HEK293 (cell line): ENCODE data around the gene MEGF8.
A peak's percentile ranks its signal among the peaks of the same experiment; 100 is the strongest.

ENCODE experiments used
- KLF9 ChIP-seq: fragments of 450-650 bp; formaldehyde crosslinking; IDR thresholded peaks from 2 replicates; pipeline ENCODE4 v1.5.1; 2016; ENCODE audit warnings: missing biosample characterization, missing genetic modification characterization, low read depth
- PBX3 ChIP-seq: sonication (generic); formaldehyde crosslinking; IDR thresholded peaks from 2 replicates; pipeline ENCODE4 v1.8.1; 2022; ENCODE audit warnings: mild to moderate bottlenecking, moderate library complexity, missing genetic modification reagents
- RBAK ChIP-seq: fragments of 450-650 bp; formaldehyde crosslinking; IDR thresholded peaks from 2 replicates; pipeline ENCODE4 v1.5.1; 2016; ENCODE audit warnings: missing biosample characterization, missing genetic modification characterization
- REPIN1 ChIP-seq: fragments of 450-650 bp; formaldehyde crosslinking; IDR thresholded peaks from 2 replicates; pipeline ENCODE4 v1.5.1; 2017; ENCODE audit warnings: missing biosample characterization, missing genetic modification characterization, low read depth
- REST ChIP-seq: fragments of 450-650 bp; formaldehyde crosslinking; IDR thresholded peaks from 2 replicates; pipeline ENCODE4 v1.5.1; 2016; ENCODE audit warnings: missing biosample characterization, missing genetic modification characterization
- ZFP41 ChIP-seq: fragments of 450-650 bp; formaldehyde crosslinking; IDR thresholded peaks from 2 replicates; pipeline ENCODE4 v1.5.1; 2016; ENCODE audit warnings: missing biosample characterization, missing genetic modification characterization, borderline replicate concordance
- ZNF169 ChIP-seq: fragments of 450-650 bp; formaldehyde crosslinking; IDR thresholded peaks from 2 replicates; pipeline ENCODE4 v1.5.1; 2016; ENCODE audit warnings: missing biosample characterization, missing genetic modification characterization
- ZNF223 ChIP-seq: fragments of 450-650 bp; formaldehyde crosslinking; IDR thresholded peaks from 2 replicates; pipeline ENCODE4 v1.5.1; 2016; ENCODE audit warnings: missing biosample characterization, missing genetic modification characterization
- ZNF37A ChIP-seq: fragments of 450-650 bp; IDR thresholded peaks from 2 replicates; pipeline ENCODE4 v1.5.1; 2018; ENCODE audit warnings: missing biosample characterization, missing genetic modification characterization
- ZNF394 ChIP-seq: fragments of 450-650 bp; formaldehyde crosslinking; IDR thresholded peaks from 2 replicates; pipeline ENCODE4 v1.5.1; 2016; ENCODE audit warnings: missing biosample characterization, missing genetic modification characterization, mild to moderate bottlenecking, moderate library complexity, borderline replicate concordance
- ZNF426 ChIP-seq: fragments of 450-650 bp; formaldehyde crosslinking; IDR thresholded peaks from 2 replicates; pipeline ENCODE4 v1.5.1; 2017; ENCODE audit warnings: missing biosample characterization, missing genetic modification characterization, mild to moderate bottlenecking, inconsistent platforms, moderate library complexity
- ZNF433 ChIP-seq: fragments of 450-650 bp; formaldehyde crosslinking; IDR thresholded peaks from 2 replicates; pipeline ENCODE4 v1.5.1; 2016; ENCODE audit warnings: missing biosample characterization, missing genetic modification characterization, low read depth
- ZNF513 ChIP-seq: fragments of 450-650 bp; IDR thresholded peaks from 2 replicates; pipeline ENCODE4 v1.5.1; 2018; ENCODE audit warnings: missing biosample characterization, missing genetic modification characterization
- ZNF561 ChIP-seq: fragments of 450-650 bp; IDR thresholded peaks from 2 replicates; pipeline ENCODE4 v1.5.1; 2018; ENCODE audit warnings: missing biosample characterization, missing genetic modification characterization, borderline replicate concordance
- ZNF621 ChIP-seq: fragments of 450-650 bp; formaldehyde crosslinking; IDR thresholded peaks from 2 replicates; pipeline ENCODE4 v1.5.1; 2017; ENCODE audit warnings: missing biosample characterization, missing genetic modification characterization
- ZNF664 ChIP-seq: fragments of 450-650 bp; formaldehyde crosslinking; IDR thresholded peaks from 2 replicates; pipeline ENCODE4 v1.5.1; 2016; ENCODE audit warnings: missing biosample characterization, missing genetic modification characterization
- ZNF701 ChIP-seq: fragments of 450-650 bp; formaldehyde crosslinking; IDR thresholded peaks from 2 replicates; pipeline ENCODE4 v1.5.1; 2016; ENCODE audit warnings: missing biosample characterization, missing genetic modification characterization
- ZNF704 ChIP-seq: fragments of 450-650 bp; formaldehyde crosslinking; IDR thresholded peaks from 2 replicates; pipeline ENCODE4 v1.5.1; 2016; ENCODE audit warnings: missing biosample characterization, missing genetic modification characterization
- ZNF707 ChIP-seq: fragments of 450-650 bp; formaldehyde crosslinking; IDR thresholded peaks from 2 replicates; pipeline ENCODE4 v1.5.1; 2016; ENCODE audit warnings: missing biosample characterization, missing genetic modification characterization
- ZSCAN16 ChIP-seq: fragments of 450-650 bp; formaldehyde crosslinking; IDR thresholded peaks from 2 replicates; pipeline ENCODE4 v1.5.1; 2016; ENCODE audit warnings: missing biosample characterization, missing genetic modification characterization
- ZSCAN23 ChIP-seq: fragments of 450-650 bp; formaldehyde crosslinking; IDR thresholded peaks from 2 replicates; pipeline ENCODE4 v1.5.1; 2016; ENCODE audit warnings: missing biosample characterization, missing genetic modification characterization
- ZSCAN30 ChIP-seq: fragments of 450-650 bp; IDR thresholded peaks from 2 replicates; pipeline ENCODE4 v1.5.1; 2018; ENCODE audit warnings: missing biosample characterization, mild to moderate bottlenecking, missing genetic modification characterization, moderate library complexity
- TF ChIP-seq, protein P1 (sequence below): fragments of 450-650 bp; IDR thresholded peaks from 2 replicates; pipeline ENCODE4 v1.5.1; 2018; ENCODE audit warnings: missing biosample characterization, mild to moderate bottlenecking, missing genetic modification characterization
- TF ChIP-seq, protein P2 (sequence below): fragments of 450-650 bp; formaldehyde crosslinking; IDR thresholded peaks from 2 replicates; pipeline ENCODE4 v1.5.1; 2016; ENCODE audit warnings: missing biosample characterization, missing genetic modification characterization
- TF ChIP-seq, protein P3 (sequence below): fragments of 450-650 bp; formaldehyde crosslinking; IDR thresholded peaks from 2 replicates; pipeline ENCODE4 v1.5.1; 2017; ENCODE audit warnings: missing biosample characterization, missing genetic modification characterization
- TF ChIP-seq, protein P4 (sequence below): fragments of 450-650 bp; formaldehyde crosslinking; IDR thresholded peaks from 2 replicates; pipeline ENCODE4 v1.5.1; 2016; ENCODE audit warnings: missing biosample characterization, missing genetic modification characterization

MEGF8 gene

DNA sequence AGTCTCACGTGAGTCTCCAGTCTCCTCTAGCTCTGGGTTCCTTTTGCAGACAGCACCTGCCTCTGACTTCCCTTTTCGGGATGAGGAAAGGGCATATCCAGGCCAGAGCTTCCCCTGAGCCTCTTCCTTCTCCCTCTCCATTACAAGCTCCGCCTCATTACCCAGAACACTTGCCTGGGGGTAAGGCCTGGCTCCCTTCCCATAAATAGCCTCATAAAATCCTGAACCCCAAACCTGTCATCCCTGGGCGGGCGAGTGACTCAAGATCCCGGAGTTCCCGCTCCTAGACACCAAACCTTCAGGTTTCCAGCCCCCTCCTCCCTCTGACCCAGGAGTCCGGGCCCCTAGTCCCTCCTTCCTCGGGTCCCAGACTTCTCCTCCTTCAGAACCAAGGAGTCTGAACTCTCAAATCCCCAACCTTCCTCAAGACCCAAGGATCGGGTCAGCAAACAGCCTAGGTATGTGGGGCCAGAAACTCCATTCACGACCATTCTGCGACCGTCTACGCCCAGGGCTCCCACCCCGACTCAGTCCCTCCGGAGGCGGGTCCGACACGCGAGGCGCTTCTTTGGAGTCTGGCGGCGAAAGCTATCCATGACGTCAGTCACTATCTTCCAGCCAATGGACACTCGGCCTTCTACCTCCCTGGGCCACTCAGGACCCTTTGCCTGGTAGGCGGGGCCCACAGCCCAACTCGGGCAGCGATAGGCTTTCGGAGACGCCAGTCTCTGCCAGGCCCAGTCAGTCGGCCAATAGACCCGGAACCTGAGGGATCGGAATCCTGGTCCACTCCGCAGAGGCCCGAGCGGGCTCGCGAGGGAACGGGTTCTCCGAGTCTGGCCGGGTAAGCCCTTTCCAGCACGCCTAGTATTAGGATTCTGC lies 71.2 kb downstream of the MEGF8 start (continued):
- TF ChIP-seq REST (tag by site-specific recombination) (no peak), ZNF701 (no peak), ZNF37A (tag by site-specific recombination) (no peak), RBAK (no peak), PBX3 (CRISPR knock-in tag) (peak; percentile 97), ZSCAN30 (tag by site-specific recombination) (peak; percentile 68; the same call in 1 of the 2 replicates), ZNF426 (tag by site-specific recombination) (no peak), ZNF664 (tag by site-specific recombination) (0 out of 2 replicates have a peak, but pooled peaks have one; percentile 17), ZNF394 (tag by site-specific recombination) (peak; percentile 44), ZSCAN16 (tag by site-specific recombination) (no peak), ZNF223 (tag by site-specific recombination) (no peak), ZNF704 (tag by site-specific recombination) (no peak), ZNF621 (no peak), REPIN1 (tag by site-specific recombination) (0 out of 2 replicates have a peak, but pooled peaks have one; percentile 37), ZFP41 (tag by site-specific recombination) (no peak), ZNF561 (tag by site-specific recombination) (peak; percentile 76), ZNF433 (tag by site-specific recombination) (no peak), ZNF169 (tag by site-specific recombination) (no peak), KLF9 (tag by site-specific recombination) (peak; percentile 61; the same call in 1 of the 2 replicates), ZSCAN23 (tag by site-specific recombination) (no peak), ZNF707 (tag by site-specific recombination) (no peak), ZNF513 (tag by site-specific recombination) (no peak)
- TF ChIP-seq, protein P1, sequence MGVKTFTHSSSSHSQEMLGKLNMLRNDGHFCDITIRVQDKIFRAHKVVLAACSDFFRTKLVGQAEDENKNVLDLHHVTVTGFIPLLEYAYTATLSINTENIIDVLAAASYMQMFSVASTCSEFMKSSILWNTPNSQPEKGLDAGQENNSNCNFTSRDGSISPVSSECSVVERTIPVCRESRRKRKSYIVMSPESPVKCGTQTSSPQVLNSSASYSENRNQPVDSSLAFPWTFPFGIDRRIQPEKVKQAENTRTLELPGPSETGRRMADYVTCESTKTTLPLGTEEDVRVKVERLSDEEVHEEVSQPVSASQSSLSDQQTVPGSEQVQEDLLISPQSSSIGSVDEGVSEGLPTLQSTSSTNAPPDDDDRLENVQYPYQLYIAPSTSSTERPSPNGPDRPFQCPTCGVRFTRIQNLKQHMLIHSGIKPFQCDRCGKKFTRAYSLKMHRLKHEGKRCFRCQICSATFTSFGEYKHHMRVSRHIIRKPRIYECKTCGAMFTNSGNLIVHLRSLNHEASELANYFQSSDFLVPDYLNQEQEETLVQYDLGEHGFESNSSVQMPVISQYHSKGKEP: no peak
- TF ChIP-seq, protein P2, sequence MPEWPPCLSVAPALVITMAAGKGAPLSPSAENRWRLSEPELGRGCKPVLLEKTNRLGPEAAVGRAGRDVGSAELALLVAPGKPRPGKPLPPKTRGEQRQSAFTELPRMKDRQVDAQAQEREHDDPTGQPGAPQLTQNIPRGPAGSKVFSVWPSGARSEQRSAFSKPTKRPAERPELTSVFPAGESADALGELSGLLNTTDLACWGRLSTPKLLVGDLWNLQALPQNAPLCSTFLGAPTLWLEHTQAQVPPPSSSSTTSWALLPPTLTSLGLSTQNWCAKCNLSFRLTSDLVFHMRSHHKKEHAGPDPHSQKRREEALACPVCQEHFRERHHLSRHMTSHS (tag by site-specific recombination): no peak
- TF ChIP-seq, protein P3, sequence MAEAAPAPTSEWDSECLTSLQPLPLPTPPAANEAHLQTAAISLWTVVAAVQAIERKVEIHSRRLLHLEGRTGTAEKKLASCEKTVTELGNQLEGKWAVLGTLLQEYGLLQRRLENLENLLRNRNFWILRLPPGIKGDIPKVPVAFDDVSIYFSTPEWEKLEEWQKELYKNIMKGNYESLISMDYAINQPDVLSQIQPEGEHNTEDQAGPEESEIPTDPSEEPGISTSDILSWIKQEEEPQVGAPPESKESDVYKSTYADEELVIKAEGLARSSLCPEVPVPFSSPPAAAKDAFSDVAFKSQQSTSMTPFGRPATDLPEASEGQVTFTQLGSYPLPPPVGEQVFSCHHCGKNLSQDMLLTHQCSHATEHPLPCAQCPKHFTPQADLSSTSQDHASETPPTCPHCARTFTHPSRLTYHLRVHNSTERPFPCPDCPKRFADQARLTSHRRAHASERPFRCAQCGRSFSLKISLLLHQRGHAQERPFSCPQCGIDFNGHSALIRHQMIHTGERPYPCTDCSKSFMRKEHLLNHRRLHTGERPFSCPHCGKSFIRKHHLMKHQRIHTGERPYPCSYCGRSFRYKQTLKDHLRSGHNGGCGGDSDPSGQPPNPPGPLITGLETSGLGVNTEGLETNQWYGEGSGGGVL (tag by site-specific recombination): peak; percentile 95
- TF ChIP-seq, protein P4, sequence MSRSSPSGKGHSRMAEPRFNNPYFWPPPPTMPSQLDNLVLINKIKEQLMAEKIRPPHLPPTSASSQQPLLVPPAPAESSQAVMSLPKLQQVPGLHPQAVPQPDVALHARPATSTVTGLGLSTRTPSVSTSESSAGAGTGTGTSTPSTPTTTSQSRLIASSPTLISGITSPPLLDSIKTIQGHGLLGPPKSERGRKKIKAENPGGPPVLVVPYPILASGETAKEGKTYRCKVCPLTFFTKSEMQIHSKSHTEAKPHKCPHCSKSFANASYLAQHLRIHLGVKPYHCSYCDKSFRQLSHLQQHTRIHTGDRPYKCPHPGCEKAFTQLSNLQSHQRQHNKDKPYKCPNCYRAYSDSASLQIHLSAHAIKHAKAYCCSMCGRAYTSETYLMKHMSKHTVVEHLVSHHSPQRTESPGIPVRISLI (tag by site-specific recombination): no peak
